Body of pancreas (tissue), 4 donors: Measurements from ENCODE around the gene CERK. TPM values are rescaled to one million over a fixed set of nuclear protein-coding genes. Genes with fewer than 3 reads are reported as not detected.
"Not testable (repeated sequence)": the region's sequence is repeated elsewhere in the genome, so short reads cannot be mapped to it uniquely, and the experiment has no call there.

ENCODE experiments used
- ATAC-seq: fragments of 150-250 bp; one replicate; pipeline ENCODE4 v1.9.1; 2016
- DNase-seq, 4 donors: peaks; one replicate each; pipeline ENCODE4 v3.0.0-alpha.2; 2019
- H3K27ac ChIP-seq, 4 donors: fragments of 200-600 bp; sonication (generic); 1 replicate in 3 of 4; 2 replicates in 1 of 4; pipeline versions ENCODE4 v1.5.1 to v1.6.1; 2016 to 2019; ENCODE audit warnings: mild to moderate bottlenecking in 1 of 4, mixed read lengths in 1 of 4, moderate library complexity in 1 of 4
- H3K27me3 ChIP-seq, 2 donors: fragments of 200-600 bp; sonication (generic); one replicate each; pipeline ENCODE4 v1.6.0; 2016; ENCODE audit warnings: mild to moderate bottlenecking in 1 of 2
- H3K36me3 ChIP-seq, 2 donors: fragments of 200-600 bp; sonication (generic); replicated peaks in 1 of 2; 2 replicates each; pipeline ENCODE4 v1.5.1; 2016; ENCODE audit warnings: low read depth in 2 of 2; ENCODE audit not compliant: insufficient read depth in 1 of 2
- H3K4me1 ChIP-seq: fragments of 200-600 bp; sonication (generic); one replicate; pipeline ENCODE4 v1.6.0; 2016
- H3K4me3 ChIP-seq, 2 donors: fragments of 200-600 bp; sonication (generic); 1 replicate in 1 of 2; 2 replicates in 1 of 2; pipeline ENCODE4 v1.5.1; 2016 to 2019
- H3K9me3 ChIP-seq, 3 donors: fragments of 200-600 bp; sonication (generic); 1 replicate in 2 of 3; 2 replicates in 1 of 3; pipeline ENCODE4 v1.5.1; 2016
- POLR2A ChIP-seq, 3 donors: fragments of 450-650 bp; IDR thresholded peaks; one replicate each; pipeline ENCODE4 v1.6.1; 2016; ENCODE audit warnings: antibody characterized with exemption in 3 of 3, mild to moderate bottlenecking in 2 of 3
- WGBS, 2 donors: methylation state at CpG; one replicate each; pipeline ENCODE4 v1.1.5; 2017; 5-methylcytosine and 5-hydroxymethylcytosine counted together
- intact Hi-C: fragments of 100-400 bp; cut with DNase I; formaldehyde crosslinking; loops from one replicate; pipeline ENCODE4 v1.15.1; 2023
- total RNA-seq, 2 donors: library from RNA; depleted of rRNA; stranded (reverse); fragments of >200 nt; gene quantifications; one replicate each; pipeline ENCODE4 v1.1.0, GENCODE V29; 2016
- TF ChIP-seq, protein P1 (sequence below), 7 experiments: fragments of 450-650 bp in 4 of 7; fragments of 200-600 bp in 3 of 7; sonication (generic) in 3 of 7; IDR thresholded peaks; one replicate each; pipeline ENCODE4 v1.5.1; 2016 to 2019; ENCODE audit warnings: antibody characterized with exemption in 7 of 7

Gene CERK
- total RNA-seq, 2 donors from 2014 or later, result 33.6 to 46.4 TPM

DNA sequence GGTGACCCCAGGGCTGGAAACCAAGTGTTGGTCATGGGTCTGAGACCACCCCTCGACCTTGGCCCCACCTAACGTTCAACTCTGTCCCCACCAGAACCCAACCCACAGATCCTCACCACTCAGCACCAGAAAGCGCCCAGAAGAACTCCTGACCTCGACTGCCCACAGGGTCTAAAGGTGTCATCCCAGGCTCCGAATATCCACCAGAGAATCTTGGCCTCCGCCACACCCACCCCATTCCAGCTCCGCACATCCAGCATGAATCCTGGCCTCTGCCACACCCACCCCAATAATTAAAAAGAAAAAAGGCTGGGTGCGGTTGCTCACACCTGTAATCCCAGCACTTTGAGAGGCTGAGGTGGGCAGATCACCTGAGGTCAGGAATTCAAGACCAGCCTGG, 1.3 kb downstream of the CERK start:
- H3K9me3 ChIP-seq, result no peaks in the 10 kb centered on the region
- no peaks in the 10 kb centered on the region for H3K36me3 ChIP-seq
- peak overlapping the region in 3 of 4 donors; percentile 66 to 94 (median 89) for H3K27ac ChIP-seq
- TF ChIP-seq POLR2A (IDR thresholded peaks at IDR 0.05), result no peak
- TF ChIP-seq, protein P1, sequence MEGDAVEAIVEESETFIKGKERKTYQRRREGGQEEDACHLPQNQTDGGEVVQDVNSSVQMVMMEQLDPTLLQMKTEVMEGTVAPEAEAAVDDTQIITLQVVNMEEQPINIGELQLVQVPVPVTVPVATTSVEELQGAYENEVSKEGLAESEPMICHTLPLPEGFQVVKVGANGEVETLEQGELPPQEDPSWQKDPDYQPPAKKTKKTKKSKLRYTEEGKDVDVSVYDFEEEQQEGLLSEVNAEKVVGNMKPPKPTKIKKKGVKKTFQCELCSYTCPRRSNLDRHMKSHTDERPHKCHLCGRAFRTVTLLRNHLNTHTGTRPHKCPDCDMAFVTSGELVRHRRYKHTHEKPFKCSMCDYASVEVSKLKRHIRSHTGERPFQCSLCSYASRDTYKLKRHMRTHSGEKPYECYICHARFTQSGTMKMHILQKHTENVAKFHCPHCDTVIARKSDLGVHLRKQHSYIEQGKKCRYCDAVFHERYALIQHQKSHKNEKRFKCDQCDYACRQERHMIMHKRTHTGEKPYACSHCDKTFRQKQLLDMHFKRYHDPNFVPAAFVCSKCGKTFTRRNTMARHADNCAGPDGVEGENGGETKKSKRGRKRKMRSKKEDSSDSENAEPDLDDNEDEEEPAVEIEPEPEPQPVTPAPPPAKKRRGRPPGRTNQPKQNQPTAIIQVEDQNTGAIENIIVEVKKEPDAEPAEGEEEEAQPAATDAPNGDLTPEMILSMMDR (IDR thresholded peaks at IDR 0.05), result no peak
- ATAC-seq (no peak), DNase-seq (no peak)
- H3K27me3 ChIP-seq, result no peaks in the 10 kb centered on the region
- intact Hi-C loops, result no loop called here
- peaks cover 65% of the 10 kb centered on the region for H3K4me1 ChIP-seq
- peak overlapping the region in 1 of 2 donors; percentile 70 for H3K4me3 ChIP-seq
- 43 to 51% methylated on average over 7 to 8 of the region's 8 CpGs for WGBS, 2 donors

DNA sequence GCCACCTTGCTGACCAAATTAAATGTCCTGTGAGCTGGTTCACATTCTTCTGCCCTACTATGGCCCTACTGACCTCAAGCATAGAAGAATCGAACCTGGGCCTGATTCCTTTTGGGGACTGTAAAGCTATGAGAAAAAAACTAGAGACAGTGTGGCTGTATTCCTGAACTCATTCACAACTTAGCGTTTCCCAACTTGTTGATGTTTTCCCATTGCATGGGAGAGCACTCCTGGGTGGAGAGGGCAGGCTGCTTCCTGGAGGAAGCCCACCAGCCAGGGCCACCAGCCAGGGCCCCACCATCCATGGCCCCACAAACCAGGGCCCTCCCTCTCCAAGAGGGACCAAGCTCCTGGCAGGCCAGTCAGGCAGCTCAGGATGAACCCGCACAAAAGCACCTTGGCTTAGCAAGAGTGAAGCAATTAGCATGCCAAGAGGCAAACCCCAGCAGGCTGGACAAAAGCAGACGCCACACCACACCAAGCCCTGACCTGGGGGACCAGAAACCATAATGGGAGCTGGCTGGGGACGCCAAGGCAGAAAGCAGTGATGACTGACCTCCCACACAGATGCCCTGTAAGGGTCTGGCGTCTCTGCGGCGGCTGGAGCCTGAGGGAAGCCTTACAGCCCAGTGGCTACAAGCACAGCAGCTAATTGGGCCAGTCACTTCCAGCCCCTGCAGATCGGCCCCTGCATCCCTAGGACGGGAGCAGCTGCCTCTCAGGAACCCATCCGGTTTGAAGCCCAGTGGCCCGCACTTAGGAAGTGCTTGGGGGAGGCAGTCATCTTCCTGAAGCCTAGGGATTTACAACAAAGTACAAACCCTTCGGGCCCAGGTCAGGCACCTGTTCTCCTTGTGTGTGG, 2.1 kb downstream of the CERK start:
- H3K4me3 ChIP-seq, result no peak overlapping the region
- no peak for DNase-seq
- H3K4me1 ChIP-seq, result peaks cover 72% of the 10 kb centered on the region
- H3K36me3 ChIP-seq, result no peaks in the 10 kb centered on the region
- no peaks in the 10 kb centered on the region for H3K9me3 ChIP-seq
- 52 to 71% methylated on average over 2 to 12 of the region's 13 CpGs for WGBS, 2 donors
- intact Hi-C loops, result no loop called here
- TF ChIP-seq, protein P1 (IDR thresholded peaks at IDR 0.05), result no peak
- TF ChIP-seq POLR2A (IDR thresholded peaks at IDR 0.05), result peak in 1 of 3 donors; percentile 6
- no peak for ATAC-seq
- no peaks in the 10 kb centered on the region for H3K27me3 ChIP-seq
- H3K27ac ChIP-seq, result peak overlapping the region; percentile 32 to 94 (median 78)

DNA sequence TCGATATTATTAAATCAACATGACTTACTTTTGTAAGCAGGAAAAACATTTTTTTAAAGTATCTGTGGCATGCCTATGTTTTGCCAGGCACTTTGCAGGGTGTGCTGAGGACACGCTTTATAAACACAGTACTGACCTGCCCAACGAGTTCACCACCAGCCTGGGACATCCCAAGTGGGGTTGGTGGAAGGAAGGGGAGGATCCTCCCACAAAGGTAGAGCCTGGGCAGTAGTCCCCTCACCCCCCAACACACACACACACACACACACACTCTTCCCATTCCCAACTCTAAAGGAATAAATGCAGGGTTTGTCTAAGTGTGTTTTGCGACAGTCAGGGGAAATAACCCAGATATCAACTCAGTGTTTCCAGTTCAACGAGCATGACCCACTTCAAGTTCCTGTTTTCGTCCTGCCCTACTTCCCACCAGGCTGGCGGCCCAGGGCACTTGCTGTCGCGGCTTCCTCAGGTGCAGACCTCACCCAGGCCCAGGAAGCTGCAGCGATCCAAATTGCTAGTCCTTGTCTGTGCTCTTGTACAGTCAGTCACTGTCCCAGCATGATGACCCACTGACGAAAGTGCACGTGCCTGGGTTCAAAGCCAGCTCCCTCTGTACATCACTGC, 3.1 kb downstream of the CERK start:
- Histone ChIP-seq H3K27me3 (no peaks in the 10 kb centered on the region), H3K4me3 (no peak overlapping the region), H3K36me3 (no peaks in the 10 kb centered on the region), H3K27ac (peak overlapping the region; percentile 66 to 94 (median 81)), H3K9me3 (no peaks in the 10 kb centered on the region), H3K4me1 (peaks cover 82% of the 10 kb centered on the region)
- TF ChIP-seq, protein P1 (IDR thresholded peaks at IDR 0.05), result no peak
- peak in 2 of 3 donors; percentile 25 to 39 for TF ChIP-seq POLR2A (IDR thresholded peaks at IDR 0.05)
- intact Hi-C loops, result no loop called here
- 9 to 11% methylated on average over 12 of the region's 12 CpGs for WGBS, 2 donors
- DNase-seq (peak in 3 of 4 donors; percentile 49 to 62 (median 53)), ATAC-seq (no peak)

DNA sequence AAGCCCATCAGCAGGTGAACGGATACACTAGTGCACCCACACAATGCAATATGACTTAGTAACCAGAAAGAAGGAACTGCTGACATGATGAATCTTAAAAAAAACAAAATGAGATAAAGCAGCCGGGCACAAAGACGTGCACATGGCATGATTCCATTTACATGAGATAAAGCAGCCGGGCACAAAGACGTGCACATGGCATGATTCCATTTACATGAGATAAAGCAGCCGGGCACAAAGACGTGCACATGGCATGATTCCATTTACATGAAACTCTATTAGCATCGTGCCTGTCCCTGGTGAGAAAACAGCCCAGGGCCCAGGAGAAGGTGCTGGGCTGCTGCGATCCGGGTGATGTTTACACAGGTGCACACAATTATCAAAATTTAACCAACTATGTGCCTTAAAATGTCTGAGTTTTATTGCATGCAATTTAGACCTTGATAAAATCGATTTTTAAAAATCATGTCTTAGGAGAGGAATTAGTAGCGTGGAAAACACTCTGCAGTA, 3.8 kb downstream of the CERK start:
- peaks cover 83% of the 10 kb centered on the region for H3K4me1 ChIP-seq
- ATAC-seq (peak; percentile 15), DNase-seq (peak; percentile 51 to 75 (median 67))
- H3K36me3 ChIP-seq, H3K4me3 ChIP-seq, intact Hi-C loops, H3K9me3 ChIP-seq, H3K27me3 ChIP-seq: not testable (repeated sequence)
- H3K27ac ChIP-seq, result peak overlapping the region; percentile 66 to 94 (median 81)
- WGBS, 2 donors, result 11 to 12% methylated on average over 12 of the region's 12 CpGs

DNA sequence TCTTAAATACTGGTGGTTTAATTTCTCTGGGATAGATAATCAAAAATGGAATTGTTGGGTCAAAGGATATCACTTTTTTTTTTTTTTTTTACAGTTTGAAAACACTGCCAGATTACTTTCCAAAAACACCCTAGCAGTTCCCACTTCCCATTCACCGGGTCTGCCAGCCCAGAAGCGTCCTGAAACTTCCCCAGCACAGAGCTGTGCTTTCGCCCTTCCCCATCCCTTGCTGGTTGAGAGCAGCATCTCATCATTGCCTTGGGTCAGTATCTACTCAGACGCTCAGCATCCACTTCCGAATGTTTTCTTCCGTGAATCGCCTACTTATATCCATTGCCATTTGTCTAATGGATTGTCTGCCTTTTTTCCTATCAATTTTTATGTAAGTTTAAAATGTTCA, 5.5 kb downstream of the CERK start:
- TF ChIP-seq, protein P1 (IDR thresholded peaks at IDR 0.05), result no peak
- TF ChIP-seq POLR2A (IDR thresholded peaks at IDR 0.05), result no peak
- Histone ChIP-seq H3K27me3 (no peaks in the 10 kb centered on the region), H3K9me3 (no peaks in the 10 kb centered on the region), H3K27ac (peak overlapping the region in 2 of 4 donors; percentile 82 to 94), H3K4me1 (peaks cover 89% of the 10 kb centered on the region), H3K4me3 (no peak overlapping the region), H3K36me3 (no peaks in the 10 kb centered on the region)
- ATAC-seq (no peak), DNase-seq (no peak)
- intact Hi-C loops, result no loop called here
- 74 to 80% methylated on average over 7 of the region's 7 CpGs for WGBS, 2 donors
